ENCODE data around the gene C19orf53.
"Not testable (repeated sequence)": the region's sequence is repeated elsewhere in the genome, so short reads cannot be mapped to it uniquely, and the experiment has no call there.

DNA sequence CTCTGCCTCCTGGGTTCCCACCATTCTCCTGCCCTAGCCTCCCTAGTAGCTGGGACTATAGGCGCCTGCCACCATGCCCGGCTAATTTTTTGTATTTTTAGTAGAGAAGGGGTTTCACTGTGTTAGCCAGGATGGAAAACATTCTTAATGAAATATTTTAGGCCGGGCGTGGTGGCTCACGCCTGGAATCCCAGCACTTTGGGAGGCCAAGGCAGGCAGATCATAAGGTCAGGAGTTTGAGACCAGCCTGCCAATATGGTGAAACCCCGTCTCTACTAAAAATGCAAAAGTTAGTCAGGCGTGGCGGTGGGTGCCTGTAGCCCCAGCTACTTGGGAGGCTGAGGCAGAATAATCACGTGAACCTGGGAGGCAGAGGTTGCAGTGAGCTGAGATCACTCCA lies 19.1 kb downstream of the C19orf53 start:
- TF ChIP-seq POLR2AphosphoS5 (IDR thresholded peaks at IDR 0.05; ENCODE audit: low read depth); EZH2 (IDR thresholded peaks at IDR 0.05; ENCODE audit: low read depth, unreplicated experiment); STAT1 (IDR thresholded peaks at IDR 0.05; ENCODE audit: unreplicated experiment); NANOG (IDR thresholded peaks at IDR 0.05; ENCODE audit: borderline replicate concordance); CREB1 (CRISPR knock-in tag; IDR thresholded peaks at IDR 0.05; ENCODE audit: low read depth): not testable (repeated sequence)
- TF ChIP-seq, protein P1, sequence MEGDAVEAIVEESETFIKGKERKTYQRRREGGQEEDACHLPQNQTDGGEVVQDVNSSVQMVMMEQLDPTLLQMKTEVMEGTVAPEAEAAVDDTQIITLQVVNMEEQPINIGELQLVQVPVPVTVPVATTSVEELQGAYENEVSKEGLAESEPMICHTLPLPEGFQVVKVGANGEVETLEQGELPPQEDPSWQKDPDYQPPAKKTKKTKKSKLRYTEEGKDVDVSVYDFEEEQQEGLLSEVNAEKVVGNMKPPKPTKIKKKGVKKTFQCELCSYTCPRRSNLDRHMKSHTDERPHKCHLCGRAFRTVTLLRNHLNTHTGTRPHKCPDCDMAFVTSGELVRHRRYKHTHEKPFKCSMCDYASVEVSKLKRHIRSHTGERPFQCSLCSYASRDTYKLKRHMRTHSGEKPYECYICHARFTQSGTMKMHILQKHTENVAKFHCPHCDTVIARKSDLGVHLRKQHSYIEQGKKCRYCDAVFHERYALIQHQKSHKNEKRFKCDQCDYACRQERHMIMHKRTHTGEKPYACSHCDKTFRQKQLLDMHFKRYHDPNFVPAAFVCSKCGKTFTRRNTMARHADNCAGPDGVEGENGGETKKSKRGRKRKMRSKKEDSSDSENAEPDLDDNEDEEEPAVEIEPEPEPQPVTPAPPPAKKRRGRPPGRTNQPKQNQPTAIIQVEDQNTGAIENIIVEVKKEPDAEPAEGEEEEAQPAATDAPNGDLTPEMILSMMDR (conservative IDR thresholded peaks at IDR 0.05; ENCODE audit: low read depth in 2 of 2): not testable (repeated sequence)

Data from GM23338 (cell line).